Heart left ventricle (tissue), 13 donors: ENCODE results near the gene DUSP16.

Experiments used
- POLR2A ChIP-seq, 2 donors: fragments of 450-650 bp; IDR thresholded peaks; one replicate each; pipeline ENCODE4 v1.6.1; 2017; ENCODE audit warnings: antibody characterized with exemption in 2 of 2, mild to moderate bottlenecking in 2 of 2, moderate library complexity in 2 of 2
- TF ChIP-seq, protein P1 (sequence below), 12 donors: fragments of 200-600 bp; sonication (generic) in 4 of 12; IDR thresholded peaks; one replicate each; pipeline versions ENCODE4 v1.5.0 to v1.8.0; 2018 to 2022; ENCODE audit warnings: antibody characterized with exemption in 12 of 12, mild to moderate bottlenecking in 5 of 12
- donor health status: ischemic (EF 13 %, LVEDD 7.1; RV severe dilation, severe dysfunction).
- donor health status: DM: no; HTN: yes; CAD: no.
- donor health status: DM: no; HTN: no; CAD: no.
- donor health status: ischemic (EF 25% LVEDD 6.9; RV normal size, moderate dysfunction).
- donor health status: ischemic (EF 25% LVEDD 5.7; RV mildly dilated, moderate dysfunction).
- donor health status: ischemic (EF 35%, LVEDD 5.7; RV mildly dilated, moderate dysfunction).
- donor health status: nonischemic (EF 11% LVEDD 7.7; RV severe dilation, severe dysfunction).
- donor health status: DM: yes; HTN: yes; CAD: no.
- donor health status: PGD.
- donor health status: ischemic (EF 29% LVEDD 5.4; RV normal size, mild dysfunction).
- donor health status: nonischemic (EF 23%, LVEDD 6.1; RV moderate dilation, normal function).

- TF ChIP-seq, protein P1, sequence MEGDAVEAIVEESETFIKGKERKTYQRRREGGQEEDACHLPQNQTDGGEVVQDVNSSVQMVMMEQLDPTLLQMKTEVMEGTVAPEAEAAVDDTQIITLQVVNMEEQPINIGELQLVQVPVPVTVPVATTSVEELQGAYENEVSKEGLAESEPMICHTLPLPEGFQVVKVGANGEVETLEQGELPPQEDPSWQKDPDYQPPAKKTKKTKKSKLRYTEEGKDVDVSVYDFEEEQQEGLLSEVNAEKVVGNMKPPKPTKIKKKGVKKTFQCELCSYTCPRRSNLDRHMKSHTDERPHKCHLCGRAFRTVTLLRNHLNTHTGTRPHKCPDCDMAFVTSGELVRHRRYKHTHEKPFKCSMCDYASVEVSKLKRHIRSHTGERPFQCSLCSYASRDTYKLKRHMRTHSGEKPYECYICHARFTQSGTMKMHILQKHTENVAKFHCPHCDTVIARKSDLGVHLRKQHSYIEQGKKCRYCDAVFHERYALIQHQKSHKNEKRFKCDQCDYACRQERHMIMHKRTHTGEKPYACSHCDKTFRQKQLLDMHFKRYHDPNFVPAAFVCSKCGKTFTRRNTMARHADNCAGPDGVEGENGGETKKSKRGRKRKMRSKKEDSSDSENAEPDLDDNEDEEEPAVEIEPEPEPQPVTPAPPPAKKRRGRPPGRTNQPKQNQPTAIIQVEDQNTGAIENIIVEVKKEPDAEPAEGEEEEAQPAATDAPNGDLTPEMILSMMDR (IDR thresholded peaks at IDR 0.05) = no peak
- TF ChIP-seq POLR2A (IDR thresholded peaks at IDR 0.05) = no peak
Observed at GRCh38 chr12:12606781-12607589, 44.3 kb upstream of the DUSP16 start.
